A549 (cell line): Measurements from ENCODE around the gene LBH.
A peak's percentile ranks its signal among the peaks of the same experiment; 100 is the strongest.

Experiments used
- CTCF ChIP-seq: fragments of >200 bp; sonication (Bioruptor Twin); formaldehyde crosslinking; IDR thresholded peaks from 3 replicates; pipeline ENCODE4 v1.5.1; 2016
- SREBF2 ChIP-seq: fragments of 450-650 bp; IDR thresholded peaks from 2 replicates; pipeline ENCODE4 v1.6.1; 2014; ENCODE audit warnings: mild to moderate bottlenecking, moderate library complexity

GRCh38 chr2:30239308-30239985 lies 8.1 kb downstream of the LBH start:
- TF ChIP-seq SREBF2: no peak
- TF ChIP-seq CTCF: peak; percentile 83
